Measurements from ENCODE around the gene TAC3. TPM values are rescaled to one million over a fixed set of nuclear protein-coding genes. Genes with fewer than 3 reads are reported as not detected.
"Not testable (repeated sequence)": the region's sequence is repeated elsewhere in the genome, so short reads cannot be mapped to it uniquely, and the experiment has no call there.

TAC3 gene
- total RNA-seq, 1 donor from 2014 or later = not detected

DNA sequence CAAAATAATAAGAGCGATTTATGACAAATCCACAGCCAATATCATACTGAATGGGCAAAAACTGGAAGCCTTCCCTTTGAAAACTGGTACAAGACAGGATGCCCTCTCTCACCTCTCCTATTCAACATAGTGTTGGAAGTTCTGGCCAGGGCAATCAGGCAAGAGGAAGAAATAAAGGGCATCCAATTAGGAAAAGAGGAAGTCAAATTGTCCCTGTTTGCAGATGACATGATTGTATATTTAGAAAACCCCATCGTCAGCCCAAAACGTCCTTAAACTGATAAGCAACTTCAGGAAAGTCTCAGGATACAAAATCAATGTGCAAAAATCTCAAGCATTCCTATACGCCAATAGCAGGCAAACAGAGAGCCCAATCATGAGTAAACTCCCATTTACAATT lies 54.1 kb downstream of the TAC3 start:
- DNase-seq; H3K27ac ChIP-seq; H3K9me3 ChIP-seq; H3K27me3 ChIP-seq (ENCODE audit: low read depth); H3K4me3 ChIP-seq; ATAC-seq; intact Hi-C loops (cut with DNase I); H3K36me3 ChIP-seq; H3K4me1 ChIP-seq: not testable (repeated sequence)

Other genes starting within 250 kb of the TAC3 start
- gene SDR9C7, start 82.1 kb downstream of the TAC3 start, total RNA-seq = not detected
- gene RDH16, start 58.9 kb downstream of the TAC3 start, total RNA-seq = 0.53 TPM
- gene ZBTB39, start 10.0 kb downstream of the TAC3 start, total RNA-seq = 6.8 TPM
- gene MYO1A, start 33.6 kb upstream of the TAC3 start, total RNA-seq = 2.9 TPM
- 19.1 TPM for gene NEMP1, start 62.3 kb upstream of the TAC3 start, total RNA-seq
- 28.9 TPM for gene NAB2, start 72.6 kb upstream of the TAC3 start, total RNA-seq
- 269 TPM for gene STAT6, start 94.8 kb upstream of the TAC3 start, total RNA-seq
- 404 TPM for gene LRP1, start 112.0 kb upstream of the TAC3 start, total RNA-seq
- gene LRP1-AS, start 131.1 kb upstream of the TAC3 start, total RNA-seq = not detected
- not detected for gene NXPH4, start 200.3 kb upstream of the TAC3 start, total RNA-seq
- 66.6 TPM for gene SHMT2, start 213.2 kb upstream of the TAC3 start, total RNA-seq
- 8.7 TPM for gene STAC3, start 234.7 kb upstream of the TAC3 start, total RNA-seq

Measured in lower lobe of right lung (tissue), 2 donors.